Ovary (tissue), 9 donors: ENCODE data around the gene NOA1. TPM values are rescaled to one million over a fixed set of nuclear protein-coding genes. Genes with fewer than 3 reads are reported as not detected.

Experiments
- DNase-seq, 5 donors: peaks; one replicate each; pipeline ENCODE4 v3.0.0-alpha.2; 2019 to 2020
- H3K27ac ChIP-seq, 2 donors: fragments of 200-600 bp; one replicate each; pipeline versions ENCODE4 v1.5.1 to v1.8.0; 2019 to 2022
- H3K27me3 ChIP-seq: fragments of 200-600 bp; one replicate; pipeline ENCODE4 v1.8.0; 2022
- H3K36me3 ChIP-seq: fragments of 200-600 bp; sonication (generic); one replicate; pipeline ENCODE4 v1.5.1; 2019
- H3K4me1 ChIP-seq: one replicate; pipeline ENCODE4 v1.8.1; 2013; ENCODE audit warnings: mild to moderate bottlenecking, moderate library complexity; ENCODE audit not compliant: insufficient read depth
- H3K4me3 ChIP-seq: fragments of 200-600 bp; sonication (generic); one replicate; pipeline ENCODE4 v1.5.1; 2017
- H3K9me3 ChIP-seq, 2 donors: fragments of 200-600 bp in 1 of 2; sonication (generic) in 1 of 2; one replicate each; pipeline versions ENCODE4 v1.5.1 to v1.8.1; 2013 to 2019; ENCODE audit warnings: mild to moderate bottlenecking in 1 of 2, moderate library complexity in 1 of 2
- EP300 ChIP-seq: sonication (generic); formaldehyde crosslinking; IDR thresholded peaks from one replicate; pipeline ENCODE4 v1.6.1; 2017; ENCODE audit warnings: antibody characterized with exemption
- POLR2A ChIP-seq: fragments of 450-650 bp; IDR thresholded peaks from one replicate; pipeline ENCODE4 v1.6.1; 2017; ENCODE audit warnings: antibody characterized with exemption, mild to moderate bottlenecking, moderate library complexity
- WGBS, 3 donors: extraction: QIAGEN DNeasy Blood & Tissue Kit in 1 of 3; methylation state at CpG; one replicate each; pipeline versions ENCODE4 v1.1.5 to v1.1.7; 2013 to 2017; 5-methylcytosine and 5-hydroxymethylcytosine counted together
- intact Hi-C, 4 donors: fragments of 100-400 bp; cut with DNase I; formaldehyde crosslinking; loops; one replicate each; pipeline versions ENCODE4 v1.11.0 to v1.15.1; 2022 to 2023
- polyA plus RNA-seq, 2 donors: library from polyadenylated mRNA; stranded (reverse); fragments of 200-250 nt in 1 of 2; fragments of 350-450 nt in 1 of 2; fragmentation: Illumina TruSeq in 1 of 2; extraction: RNeasy Lipid Tissue Mini Kit (QIAGEN cat#74804) in 1 of 2; gene quantifications; one replicate each; pipeline ENCODE4 v1.2.3, GENCODE V29; 2013 to 2014
- total RNA-seq, 7 donors: library from RNA; depleted of rRNA in 2 of 7; stranded (reverse); fragments of >200 nt in 2 of 7; fragmentation: NEBNext Ultra II Directional in 3 of 7; extraction: Animal tissue kit (Norgen Biotek cat#: 25700) in 3 of 7; gene quantifications; one replicate each; pipeline versions ENCODE4 v1.1.0 to v1.2.4, GENCODE V29; 2016 to 2023
- TF ChIP-seq, protein P1 (sequence below), 3 donors: fragments of 450-650 bp in 2 of 3; fragments of 200-600 bp in 1 of 3; IDR thresholded peaks; one replicate each; pipeline versions ENCODE4 v1.5.1 to v1.8.0; 2016 to 2022; ENCODE audit warnings: antibody characterized with exemption in 3 of 3, mild to moderate bottlenecking in 1 of 3
- donor health status: DM: no; HTN: no; CAD: no; lungs with moderate emphysema.
- donor health status: DM: no; HTN: no; CAD: no.
- donor health status: Bipolar disorder and iron deficiency.
- donor health status: DM: yes; HTN: yes; CAD: no.
- donor health status: DM: no; HTN: no; CAD: no.
- donor health status: DM: yes; HTN: yes; CAD: no.

NOA1 gene
- total and polyA plus RNA-seq, 9 donors = 12.6 to 21.5 (median 18.5) TPM

DNA sequence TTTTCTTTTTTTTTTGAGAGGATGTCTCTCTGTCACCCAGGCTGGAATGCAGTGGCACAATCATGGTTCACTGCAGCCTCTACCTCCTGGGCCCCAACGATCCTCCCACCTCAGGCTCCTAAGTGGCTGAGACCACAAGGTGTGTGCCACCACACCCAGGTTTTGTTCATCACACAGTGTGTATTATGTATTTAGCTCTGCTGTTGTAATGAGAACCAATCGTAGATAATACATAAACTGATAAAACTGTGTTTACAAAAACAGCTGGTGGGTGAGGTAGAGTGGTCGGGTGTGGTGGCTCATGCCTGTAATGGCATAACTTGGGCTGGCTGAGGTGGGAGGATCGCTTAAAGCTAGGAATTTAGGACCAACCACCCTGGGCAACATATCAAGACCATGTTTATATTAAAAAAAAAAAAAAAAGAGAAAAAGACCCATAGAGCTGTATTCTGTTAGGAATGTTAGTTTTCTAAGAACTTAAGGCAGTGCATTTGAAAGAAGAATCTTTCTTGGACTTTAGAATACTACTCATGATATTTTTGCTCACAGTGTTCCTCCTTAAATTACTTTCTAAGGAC is 36.2 kb upstream of the NOA1 start:
- Histone ChIP-seq H3K36me3 (no peaks in the 10 kb centered on the region), H3K27ac (no peak overlapping the region)
- 43 to 59% (median 53%) methylated on average over 4 of the region's 4 CpGs for WGBS, 3 donors

DNA sequence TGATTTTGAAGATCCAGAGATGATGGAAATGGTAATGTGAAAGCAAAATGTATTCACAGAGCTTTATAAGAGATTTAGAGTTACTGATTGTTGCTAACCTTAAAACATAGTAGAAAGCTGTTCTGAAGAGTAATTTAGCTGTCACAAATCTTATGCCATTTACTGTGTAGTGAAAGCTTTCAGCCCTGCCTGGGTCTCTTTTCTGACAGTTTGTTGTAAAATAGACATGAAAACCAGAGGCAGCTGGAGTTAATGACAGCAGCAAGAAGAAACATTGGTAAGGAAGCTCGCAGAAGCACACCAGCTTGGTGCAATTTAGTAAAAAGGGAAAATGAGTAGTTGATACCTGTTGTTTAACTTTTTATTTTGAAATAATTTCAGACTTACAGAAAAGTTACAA is 22.3 kb upstream of the NOA1 start:
- WGBS, 3 donors = 94 to 98% (median 94%) methylated on average over 1 of the region's 1 CpG
- intact Hi-C loops = no loop called here
- Histone ChIP-seq H3K4me3 (no peak overlapping the region), H3K36me3 (no peaks in the 10 kb centered on the region), H3K27ac (no peak overlapping the region), H3K9me3 (no peaks in the 10 kb centered on the region), H3K4me1 (peaks cover 4% of the 10 kb centered on the region), H3K27me3 (no peaks in the 10 kb centered on the region)
- TF ChIP-seq, protein P1, sequence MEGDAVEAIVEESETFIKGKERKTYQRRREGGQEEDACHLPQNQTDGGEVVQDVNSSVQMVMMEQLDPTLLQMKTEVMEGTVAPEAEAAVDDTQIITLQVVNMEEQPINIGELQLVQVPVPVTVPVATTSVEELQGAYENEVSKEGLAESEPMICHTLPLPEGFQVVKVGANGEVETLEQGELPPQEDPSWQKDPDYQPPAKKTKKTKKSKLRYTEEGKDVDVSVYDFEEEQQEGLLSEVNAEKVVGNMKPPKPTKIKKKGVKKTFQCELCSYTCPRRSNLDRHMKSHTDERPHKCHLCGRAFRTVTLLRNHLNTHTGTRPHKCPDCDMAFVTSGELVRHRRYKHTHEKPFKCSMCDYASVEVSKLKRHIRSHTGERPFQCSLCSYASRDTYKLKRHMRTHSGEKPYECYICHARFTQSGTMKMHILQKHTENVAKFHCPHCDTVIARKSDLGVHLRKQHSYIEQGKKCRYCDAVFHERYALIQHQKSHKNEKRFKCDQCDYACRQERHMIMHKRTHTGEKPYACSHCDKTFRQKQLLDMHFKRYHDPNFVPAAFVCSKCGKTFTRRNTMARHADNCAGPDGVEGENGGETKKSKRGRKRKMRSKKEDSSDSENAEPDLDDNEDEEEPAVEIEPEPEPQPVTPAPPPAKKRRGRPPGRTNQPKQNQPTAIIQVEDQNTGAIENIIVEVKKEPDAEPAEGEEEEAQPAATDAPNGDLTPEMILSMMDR (IDR thresholded peaks at IDR 0.05) = no peak
- TF ChIP-seq EP300 = no peak
- no peak for TF ChIP-seq POLR2A
- no peak for DNase-seq

More for the DNA sequence above, 36.2 kb upstream of the NOA1 start:
- Histone ChIP-seq H3K4me1 (no peaks in the 10 kb centered on the region), H3K4me3 (no peak overlapping the region), H3K9me3 (no peaks in the 10 kb centered on the region), H3K27me3 (no peaks in the 10 kb centered on the region)
- intact Hi-C loops = no loop called here
- no peak for DNase-seq
- TF ChIP-seq, protein P1 (IDR thresholded peaks at IDR 0.05) = no peak
- TF ChIP-seq POLR2A (no peak), EP300 (no peak)

DNA sequence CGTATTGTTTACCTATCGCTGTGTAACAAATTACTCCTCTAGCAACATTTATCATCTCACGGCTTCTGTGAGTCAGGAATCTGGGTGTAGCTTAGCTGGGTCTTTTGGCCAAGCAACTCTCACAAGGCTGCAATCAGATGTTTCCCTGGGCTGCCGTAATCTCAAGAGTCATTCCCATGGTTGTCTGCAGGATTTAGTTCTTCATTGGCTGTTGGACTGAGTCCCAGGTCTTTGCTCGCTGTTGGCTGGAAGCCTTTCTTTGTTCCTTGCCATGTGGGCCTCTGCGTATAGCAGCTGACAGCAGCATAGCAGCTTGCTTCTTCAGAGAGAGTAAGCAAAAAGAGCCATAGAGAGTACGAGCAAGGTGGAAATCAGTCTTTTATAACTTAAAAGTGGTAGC is 18.1 kb upstream of the NOA1 start:
- Histone ChIP-seq H3K27ac (no peak overlapping the region), H3K4me1 (peaks cover 2% of the 10 kb centered on the region), H3K36me3 (no peaks in the 10 kb centered on the region), H3K4me3 (no peak overlapping the region), H3K27me3 (no peaks in the 10 kb centered on the region), H3K9me3 (no peaks in the 10 kb centered on the region)
- WGBS, 3 donors = 6 to 10% (median 8%) methylated on average over 7 of the region's 7 CpGs
- intact Hi-C loops = no loop called here
- peak; percentile 61 to 73 (median 66) for DNase-seq
- no peak for TF ChIP-seq EP300
- TF ChIP-seq, protein P1 (IDR thresholded peaks at IDR 0.05) = no peak
- no peak for TF ChIP-seq POLR2A

DNA sequence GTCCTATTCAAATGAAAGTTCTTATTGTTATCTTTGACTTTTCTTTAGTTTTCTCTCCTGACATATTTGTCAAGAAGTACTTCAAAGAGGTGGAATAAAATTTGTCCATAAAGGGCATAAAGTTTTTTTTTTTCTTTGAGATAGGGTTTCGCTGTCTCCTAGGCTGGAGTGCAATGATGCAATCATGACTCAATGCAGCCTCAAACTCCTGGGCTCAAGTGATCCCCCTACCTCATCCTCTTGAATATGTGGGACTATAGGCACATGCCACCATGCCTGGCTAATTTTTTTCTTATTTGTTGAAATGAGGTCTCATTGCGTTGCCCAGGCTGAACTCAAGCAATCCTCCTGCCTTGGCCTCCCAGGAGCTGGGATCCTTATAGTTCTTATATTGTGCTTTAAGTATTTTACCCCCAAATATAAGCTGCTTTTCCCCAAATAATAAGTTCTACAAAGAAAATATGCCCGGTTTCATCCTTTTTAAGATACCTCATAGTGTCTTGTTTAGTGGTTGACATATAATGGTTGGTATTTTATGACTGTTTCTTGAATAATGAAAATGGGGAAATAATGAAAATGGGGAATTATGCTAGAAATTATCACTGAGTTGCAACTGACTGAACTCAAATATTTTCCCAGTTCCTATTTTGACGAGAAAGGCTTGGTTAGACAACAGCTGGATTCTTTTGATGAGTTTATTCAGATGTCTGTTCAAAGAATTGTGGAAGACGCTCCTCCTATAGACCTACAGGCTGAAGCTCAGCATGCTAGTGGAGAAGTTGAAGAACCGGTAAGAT is 12.9 kb upstream of the NOA1 start:
- Histone ChIP-seq H3K4me1 (peaks cover 2% of the 10 kb centered on the region), H3K27me3 (no peaks in the 10 kb centered on the region), H3K27ac (no peak overlapping the region), H3K4me3 (no peak overlapping the region), H3K36me3 (no peaks in the 10 kb centered on the region), H3K9me3 (no peaks in the 10 kb centered on the region)
- DNase-seq = no peak
- TF ChIP-seq EP300 (no peak), POLR2A (no peak)
- TF ChIP-seq, protein P1 (IDR thresholded peaks at IDR 0.05) = no peak
- 89 to 90% (median 90%) methylated on average over 6 of the region's 6 CpGs for whole genome bisulfite sequencing, 3 donors
- intact Hi-C loops = no loop called here
